SU-DHL-6 (cell line): ENCODE measurements around the gene PGBD5.

Experiments used
- EZH2phosphoT487 ChIP-seq: fragments of 200-600 bp; sonication (generic), shearing (Covaris generic); conservative IDR thresholded peaks from 2 replicates; pipeline ENCODE4 v1.6.1; 2018; ENCODE audit warnings: mild to moderate bottlenecking, antibody characterized with exemption, low read length, moderate library complexity, mixed read lengths
- TF ChIP-seq, protein P1 (sequence below): fragments of 200-600 bp; sonication (generic); IDR thresholded peaks from one replicate; pipeline ENCODE4 v1.5.1; 2017; ENCODE audit warnings: antibody characterized with exemption, mild to moderate bottlenecking, low read length, moderate library complexity; ENCODE audit not compliant: insufficient read depth, poor library complexity, severe bottlenecking

DNA sequence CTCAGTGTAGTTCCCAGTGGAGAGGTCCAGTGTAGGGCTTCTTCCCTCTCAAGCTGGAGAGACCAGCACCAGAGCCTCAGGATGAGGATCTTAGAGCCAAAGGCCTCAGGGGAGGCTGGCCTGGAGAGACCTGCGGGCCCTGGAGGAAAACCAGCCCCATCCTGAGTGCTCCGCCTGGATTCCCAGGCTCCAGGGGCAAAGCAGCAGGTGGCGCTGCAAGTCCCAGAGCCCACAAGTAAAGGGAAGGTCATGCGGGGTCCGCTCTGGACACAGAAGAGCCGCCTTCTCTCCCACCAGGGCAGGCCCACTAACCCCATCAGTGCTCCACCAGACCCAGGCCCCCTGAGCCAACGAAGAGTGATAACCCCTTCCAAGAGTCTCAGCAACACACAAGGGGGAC, 22.7 kb downstream of the PGBD5 start:
- TF ChIP-seq, protein P1, sequence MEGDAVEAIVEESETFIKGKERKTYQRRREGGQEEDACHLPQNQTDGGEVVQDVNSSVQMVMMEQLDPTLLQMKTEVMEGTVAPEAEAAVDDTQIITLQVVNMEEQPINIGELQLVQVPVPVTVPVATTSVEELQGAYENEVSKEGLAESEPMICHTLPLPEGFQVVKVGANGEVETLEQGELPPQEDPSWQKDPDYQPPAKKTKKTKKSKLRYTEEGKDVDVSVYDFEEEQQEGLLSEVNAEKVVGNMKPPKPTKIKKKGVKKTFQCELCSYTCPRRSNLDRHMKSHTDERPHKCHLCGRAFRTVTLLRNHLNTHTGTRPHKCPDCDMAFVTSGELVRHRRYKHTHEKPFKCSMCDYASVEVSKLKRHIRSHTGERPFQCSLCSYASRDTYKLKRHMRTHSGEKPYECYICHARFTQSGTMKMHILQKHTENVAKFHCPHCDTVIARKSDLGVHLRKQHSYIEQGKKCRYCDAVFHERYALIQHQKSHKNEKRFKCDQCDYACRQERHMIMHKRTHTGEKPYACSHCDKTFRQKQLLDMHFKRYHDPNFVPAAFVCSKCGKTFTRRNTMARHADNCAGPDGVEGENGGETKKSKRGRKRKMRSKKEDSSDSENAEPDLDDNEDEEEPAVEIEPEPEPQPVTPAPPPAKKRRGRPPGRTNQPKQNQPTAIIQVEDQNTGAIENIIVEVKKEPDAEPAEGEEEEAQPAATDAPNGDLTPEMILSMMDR, result no peak
- TF ChIP-seq EZH2phosphoT487, result no peak
